K562 (cell line): Measurements from ENCODE around the gene LY6G5B. TPM values are rescaled to one million over a fixed set of nuclear protein-coding genes. Genes with fewer than 3 reads are reported as not detected.
A peak's percentile ranks its signal among the peaks of the same experiment; 100 is the strongest.

Source experiments
- ATAC-seq: fragments of 200-7000 bp; cut with Tn5 transposase; 3 replicates; pipeline ENCODE4 v1.9.1; 2020; ENCODE audit warnings: moderate library complexity
- BruUV-seq: library from RNA; stranded (reverse); fragments of 400-500 nt; replicated peaks from 2 replicates; lab custom pipeline; 2021; lab: Mats Ljungman, UMichigan
- CTCF ChIA-PET: fragments of 300-600 bp; formaldehyde crosslinking; extraction: SDS; loops from one replicate; lab custom pipeline; 2021; ENCODE audit warnings: low intra/inter-chr PET ratio; lab: Yijun Ruan, JAX
- POLR2A ChIA-PET: fragments of 300-600, 350-650 bp; sonication (Branson Sonifier 250); formaldehyde crosslinking; extraction: SDS; loops from one replicate; lab custom pipeline; 2021; ENCODE audit warnings: antibody characterized with exemption, inconsistent platforms; lab: Yijun Ruan, JAX
- DNase-seq, 4 experiments: peaks; one replicate each; pipeline versions ENCODE4 v3.0.0 to v3.0.0-alpha.2; 2011 to 2018; ENCODE audit warnings: low spot score in 3 of 4, mixed read lengths in 3 of 4; ENCODE audit errors: extremely low read depth in 1 of 4
- FAIRE-seq: peaks from 2 replicates; lab custom pipeline; 2011; peaks lifted over from hg19 to GRCh38; lab: Jason Lieb, UNC
- H2AFZ ChIP-seq: 2 replicates; pipeline ENCODE4 v1.6.0; 2011; ENCODE audit warnings: low read depth, low read length, control low read depth, inconsistent platforms
- H3K27ac ChIP-seq: fragments of 200-600 bp; 3 replicates; pipeline ENCODE4 v1.8.0; 2011; ENCODE audit warnings: low read depth, mild to moderate bottlenecking, control low read depth, inconsistent platforms, low read length, moderate library complexity, mixed read lengths; ENCODE audit errors: extremely low read depth
- H3K27me3 ChIP-seq, 2 experiments: fragments of 300-600 bp in 1 of 2; 2 replicates in 1 of 2; 3 replicates in 1 of 2; pipeline versions ENCODE4 v1.6.0 to v1.8.0; 2011; ENCODE audit warnings: inconsistent platforms in 2 of 2, low read length in 2 of 2, mild to moderate bottlenecking in 1 of 2, mixed read lengths in 1 of 2, moderate library complexity in 1 of 2; ENCODE audit not compliant: control insufficient read depth in 2 of 2, insufficient read depth in 2 of 2
- H3K36me3 ChIP-seq: fragments of 300-600 bp; 3 replicates; pipeline ENCODE4 v1.8.0; 2011; ENCODE audit warnings: mild to moderate bottlenecking, low read length, inconsistent platforms; ENCODE audit not compliant: control insufficient read depth, insufficient read depth
- H3K4me1 ChIP-seq, 2 experiments: fragments of 200-600 bp in 1 of 2; replicated peaks in 1 of 2; 2 replicates in 1 of 2; 3 replicates in 1 of 2; pipeline versions ENCODE4 v1.5.1 to v1.8.0; 2011; ENCODE audit warnings: inconsistent platforms in 2 of 2, low read length in 2 of 2, mild to moderate bottlenecking in 1 of 2, mixed read lengths in 1 of 2, moderate library complexity in 1 of 2; ENCODE audit not compliant: control insufficient read depth in 2 of 2, insufficient read depth in 2 of 2
- H3K4me2 ChIP-seq: 2 replicates; pipeline ENCODE4 v1.6.1; 2011; ENCODE audit warnings: low read length, control low read depth, inconsistent platforms, mixed read lengths; ENCODE audit not compliant: insufficient read depth
- H3K4me3 ChIP-seq: fragments of 200-600 bp; sonication (generic), shearing (Covaris generic); 2 replicates; pipeline ENCODE4 v1.5.1; 2016; ENCODE audit warnings: control low read depth, inconsistent platforms
- H3K79me2 ChIP-seq: fragments of 200-600 bp; 3 replicates; pipeline ENCODE4 v1.8.0; 2011; ENCODE audit warnings: low read length, inconsistent platforms; ENCODE audit not compliant: control insufficient read depth, insufficient read depth
- H3K9ac ChIP-seq, 2 experiments: 2 replicates each; pipeline versions ENCODE4 v1.6.0 to v1.6.1; 2011; ENCODE audit warnings: low read depth in 2 of 2, low read length in 2 of 2, control low read depth in 1 of 2, inconsistent platforms in 1 of 2, mild to moderate bottlenecking in 1 of 2, mixed read lengths in 1 of 2; ENCODE audit not compliant: insufficient read depth in 1 of 2
- H3K9me1 ChIP-seq: one replicate; pipeline ENCODE4 v1.6.0; 2011; ENCODE audit warnings: inconsistent platforms, mild to moderate bottlenecking, low read length, moderate library complexity; ENCODE audit not compliant: control insufficient read depth, insufficient read depth
- H3K9me3 ChIP-seq: replicated peaks from 2 replicates; pipeline ENCODE4 v1.5.1; 2011; ENCODE audit warnings: low read depth, low read length, inconsistent platforms; ENCODE audit not compliant: control insufficient read depth, insufficient read depth
- H4K20me1 ChIP-seq: replicated peaks from 2 replicates; pipeline ENCODE4 v1.6.1; 2011; ENCODE audit warnings: low read length, inconsistent platforms, mixed read lengths; ENCODE audit not compliant: control insufficient read depth, insufficient read depth
- DMBX1 ChIP-seq: fragments of 250-450 bp; sonication (Bioruptor Pico); IDR thresholded peaks from 2 replicates; pipeline ENCODE4 v1.8.0; 2022; ENCODE audit warnings: inconsistent platforms, mild to moderate bottlenecking, moderate library complexity, borderline replicate concordance
- FOXP1 ChIP-seq: sonication (generic); formaldehyde crosslinking; IDR thresholded peaks from 2 replicates; pipeline ENCODE4 v1.8.0; 2022; ENCODE audit warnings: mild to moderate bottlenecking, missing genetic modification reagents
- HDGF ChIP-seq: fragments of 450-650 bp; IDR thresholded peaks from 2 replicates; pipeline ENCODE4 v1.6.1; 2016
- MAFG ChIP-seq: fragments of 450-650 bp; conservative IDR thresholded peaks from 2 replicates; pipeline ENCODE4 v1.6.1; 2016; ENCODE audit warnings: missing genetic modification characterization, missing compliant biosample characterization
- RHOXF2B ChIP-seq: fragments of 250-450 bp; sonication (Bioruptor Pico); conservative IDR thresholded peaks from 2 replicates; pipeline ENCODE4 v1.5.1; 2021
- TEAD4 ChIP-seq, 2 experiments: sonication (generic) in 1 of 2; formaldehyde crosslinking in 1 of 2; IDR thresholded peaks; 2 replicates each; pipeline versions ENCODE4 v1.6.1 to v1.8.0; 2012 to 2022; ENCODE audit warnings: borderline replicate concordance in 1 of 2, inconsistent platforms in 1 of 2, low read length in 1 of 2, mild to moderate bottlenecking in 1 of 2, missing genetic modification reagents in 1 of 2
- WHSC1 ChIP-seq: IDR thresholded peaks from one replicate; pipeline ENCODE4 v1.6.1; 2012; ENCODE audit warnings: low read length, control low read depth, inconsistent platforms
- ZFX ChIP-seq: sonication (generic); formaldehyde crosslinking; IDR thresholded peaks from 2 replicates; pipeline ENCODE4 v1.8.0; 2022; ENCODE audit warnings: mild to moderate bottlenecking, missing genetic modification reagents, moderate library complexity
- ZNF668 ChIP-seq: fragments of 250-450 bp; sonication (Bioruptor Pico); IDR thresholded peaks from 2 replicates; pipeline ENCODE4 v1.8.0; 2022; ENCODE audit warnings: mild to moderate bottlenecking, inconsistent platforms
- ZNF696 ChIP-seq: fragments of 250-450 bp; sonication (Bioruptor Pico); conservative IDR thresholded peaks from 2 replicates; pipeline ENCODE4 v1.4.0; 2020; ENCODE audit warnings: mild to moderate bottlenecking, moderate library complexity
- WGBS: fragments of 100-300 bp; shearing (Covaris generic); methylation state at CpG from one replicate; pipeline ENCODE4 v1.1.6; 2016; ENCODE audit warnings: low coverage, mixed read lengths; ENCODE audit not compliant: insufficient coverage; ENCODE audit errors: missing lambda C conversion rate; 5-methylcytosine and 5-hydroxymethylcytosine counted together
- in situ Hi-C: fragments of 300-500 bp; cut with MboI; formaldehyde crosslinking; loops from 4 replicates; pipeline ENCODE4 v1.15.0; 2018; ENCODE audit warnings: inconsistent platforms, mixed read lengths
- intact Hi-C: fragments of 100-400 bp; cut with micrococcal nuclease; formaldehyde crosslinking; loops from 2 replicates; pipeline ENCODE4 v1.14.2; 2022
- polyA plus RNA-seq, 8 experiments: library from polyadenylated mRNA; depleted of rRNA in 4 of 8; stranded (reverse) in 5 of 8; unstranded in 3 of 8; fragments of >200 nt; fragmentation: Nextera tagmentation in 2 of 8; fragmentation: Illumina TruSeq in 1 of 8; extraction: Ambion mirVana in 2 of 8; extraction: Trizol in 1 of 8; gene quantifications; 2 replicates each; pipeline versions ENCODE4 v1.2.1 to v1.2.3, GENCODE V29; 2011 to 2014; ENCODE audit warnings: inconsistent platforms in 1 of 8, missing spikeins in 1 of 8
- total RNA-seq, 7 experiments: library from RNA; depleted of rRNA in 6 of 7; stranded (reverse); fragments of >200 nt in 6 of 7; fragmentation: Illumina TruSeq in 2 of 7; extraction: Trizol in 2 of 7; gene quantifications; 2 replicates each; pipeline versions ENCODE4 v1.2.1 to v1.2.3, GENCODE V29; 2011 to 2021; ENCODE audit warnings: low replicate concordance in 1 of 7
- TF ChIP-seq, protein P1 (sequence below): fragments of 250-450 bp; sonication (Bioruptor Pico); IDR thresholded peaks from 2 replicates; pipeline ENCODE4 v1.8.0; 2022; ENCODE audit warnings: inconsistent platforms
- TF ChIP-seq, protein P2 (sequence below), 2 experiments: IDR thresholded peaks in 1 of 2; conservative IDR thresholded peaks in 1 of 2; 2 replicates each; pipeline ENCODE4 v1.6.1; 2016; ENCODE audit warnings: low read depth in 2 of 2, mild to moderate bottlenecking in 1 of 2, missing compliant biosample characterization in 1 of 2, missing genetic modification characterization in 1 of 2, moderate library complexity in 1 of 2
- TF ChIP-seq, protein P3 (sequence below), 2 experiments: fragments of 200-800 bp in 1 of 2; sonication (Bioruptor generic) in 1 of 2; sonication (generic) in 1 of 2; formaldehyde crosslinking in 1 of 2; IDR thresholded peaks in 1 of 2; conservative IDR thresholded peaks in 1 of 2; 2 replicates each; pipeline versions ENCODE4 v1.5.0 to v1.6.1; 2016 to 2020; ENCODE audit warnings: missing compliant biosample characterization in 1 of 2, missing genetic modification characterization in 1 of 2, missing genetic modification reagents in 1 of 2

LY6G5B gene
- total and polyA plus RNA-seq, 9 of the 15 experiments (the other 6 are each of a cell fraction or from before 2014, with no cell fraction given): 6.0 to 27.0 (median 7.5) TPM

DNA sequence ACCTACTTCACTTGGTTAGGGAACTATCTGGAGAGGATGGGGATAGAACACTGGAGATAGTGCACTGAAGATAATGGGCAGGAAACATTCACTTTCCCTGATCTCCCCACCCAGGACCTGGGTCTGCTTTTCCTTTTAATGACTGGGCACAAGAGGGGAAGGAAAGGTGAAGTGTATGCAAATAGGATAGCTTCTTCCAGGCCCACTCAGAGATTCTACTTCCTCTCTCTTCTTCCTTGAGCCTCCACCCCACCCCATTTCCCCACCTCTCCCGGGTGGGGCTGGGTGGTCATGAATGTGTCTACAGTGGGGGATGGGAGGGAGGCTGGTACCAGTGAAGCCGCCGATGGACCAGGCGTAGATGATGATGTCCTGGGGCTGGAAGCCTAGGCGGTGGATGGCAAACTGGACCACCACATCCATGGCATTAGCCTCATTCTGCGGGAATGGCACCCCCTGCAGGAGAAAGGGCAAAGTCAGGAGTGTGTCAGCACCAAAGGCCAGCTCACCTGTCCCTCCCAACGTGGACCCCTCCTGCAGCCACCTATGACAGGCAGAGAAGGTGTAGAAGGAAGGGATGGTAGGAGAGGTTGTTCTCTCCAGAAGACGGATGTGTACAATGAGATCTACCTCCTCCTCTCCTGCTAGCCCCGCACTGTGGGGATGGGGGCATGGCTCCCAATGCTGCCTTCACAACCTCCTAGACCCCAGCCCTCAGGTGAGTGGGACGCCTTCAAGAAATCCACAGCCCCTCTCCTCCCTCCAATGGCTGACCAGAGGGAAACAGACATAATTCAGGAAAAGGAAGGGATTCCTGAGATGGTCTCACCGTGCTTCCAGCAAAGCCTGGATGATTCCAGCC lies 19.7 kb downstream of the LY6G5B start:
- in situ Hi-C loops (loop anchor here (5.0 kb wide), 1 partner anchor 78 kb away; no protein-coding TSS in a partner anchor), intact Hi-C loops (loop anchor here (1.0 to 2.0 kb wide), 3 partner anchors 14 to 141 kb away; partner anchors contain the start of gene ABHD16A)
- peak overlapping the region; percentile 88 for H3K27ac ChIP-seq
- no TSS peak for BruUV-seq
- H3K4me1 ChIP-seq: peaks cover 63 to 65% of the 10 kb centered on the region in 2 experiments
- no peaks in the 10 kb centered on the region for H4K20me1 ChIP-seq
- 60% methylated on average over 11 of the region's 11 CpGs for WGBS
- H3K27me3 ChIP-seq: no peaks in the 10 kb centered on the region
- POLR2A ChIA-PET: interaction anchor here (0.6 to 7.1 kb wide), 30 partner anchors 11 to 960 kb away, joined by 3 to 158 read pairs (median 5); partner anchors contain the start of genes ABHD16A, C6orf47, CLIC1 and DDAH2
- FAIRE-seq (peak; percentile 58), DNase-seq (peak in 2 of 4 experiments; percentile 66 to 72), ATAC-seq (peak; percentile 60)
- no peaks in the 10 kb centered on the region for H3K9me3 ChIP-seq
- CTCF ChIA-PET: interaction anchor here (1.0 to 1.5 kb wide), 3 partner anchors 13 to 79 kb away, joined by 3 read pairs; no protein-coding TSS in a partner anchor
- no peaks in the 10 kb centered on the region for H3K9me1 ChIP-seq
- no peak overlapping the region for H2AFZ ChIP-seq
- no peak overlapping the region; the same call in 1 of the 2 replicates for H3K4me3 ChIP-seq
- peak overlapping the region; percentile 82 for H3K4me2 ChIP-seq
- peak overlapping the region; percentile 68 to 86 for H3K9ac ChIP-seq
- no peaks in the 10 kb centered on the region; the same call in 2 of the 3 replicates for H3K79me2 ChIP-seq
- peaks cover 89% of the 10 kb centered on the region for H3K36me3 ChIP-seq
- TF ChIP-seq HDGF: no peak; the same call in 1 of the 2 replicates
- TF ChIP-seq MAFG (tag): no peak
- no peak for TF ChIP-seq RHOXF2B (CRISPR knock-in tag)
- no peak for TF ChIP-seq WHSC1
- TF ChIP-seq TEAD4 (IDR thresholded peaks at IDR 0.05; ENCODE audit: low read length): no peak
- 0 out of 2 replicates have a peak, but pooled peaks have one; percentile 51 for TF ChIP-seq TEAD4 (CRISPR knock-in tag; IDR thresholded peaks at IDR 0.05; ENCODE audit: borderline replicate concordance)
- no peak for TF ChIP-seq ZNF668
- TF ChIP-seq ZFX (CRISPR knock-in tag): no peak
- TF ChIP-seq, protein P1, sequence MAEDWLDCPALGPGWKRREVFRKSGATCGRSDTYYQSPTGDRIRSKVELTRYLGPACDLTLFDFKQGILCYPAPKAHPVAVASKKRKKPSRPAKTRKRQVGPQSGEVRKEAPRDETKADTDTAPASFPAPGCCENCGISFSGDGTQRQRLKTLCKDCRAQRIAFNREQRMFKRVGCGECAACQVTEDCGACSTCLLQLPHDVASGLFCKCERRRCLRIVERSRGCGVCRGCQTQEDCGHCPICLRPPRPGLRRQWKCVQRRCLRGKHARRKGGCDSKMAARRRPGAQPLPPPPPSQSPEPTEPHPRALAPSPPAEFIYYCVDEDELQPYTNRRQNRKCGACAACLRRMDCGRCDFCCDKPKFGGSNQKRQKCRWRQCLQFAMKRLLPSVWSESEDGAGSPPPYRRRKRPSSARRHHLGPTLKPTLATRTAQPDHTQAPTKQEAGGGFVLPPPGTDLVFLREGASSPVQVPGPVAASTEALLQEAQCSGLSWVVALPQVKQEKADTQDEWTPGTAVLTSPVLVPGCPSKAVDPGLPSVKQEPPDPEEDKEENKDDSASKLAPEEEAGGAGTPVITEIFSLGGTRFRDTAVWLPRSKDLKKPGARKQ (CRISPR knock-in tag): no peak
- TF ChIP-seq, protein P2, sequence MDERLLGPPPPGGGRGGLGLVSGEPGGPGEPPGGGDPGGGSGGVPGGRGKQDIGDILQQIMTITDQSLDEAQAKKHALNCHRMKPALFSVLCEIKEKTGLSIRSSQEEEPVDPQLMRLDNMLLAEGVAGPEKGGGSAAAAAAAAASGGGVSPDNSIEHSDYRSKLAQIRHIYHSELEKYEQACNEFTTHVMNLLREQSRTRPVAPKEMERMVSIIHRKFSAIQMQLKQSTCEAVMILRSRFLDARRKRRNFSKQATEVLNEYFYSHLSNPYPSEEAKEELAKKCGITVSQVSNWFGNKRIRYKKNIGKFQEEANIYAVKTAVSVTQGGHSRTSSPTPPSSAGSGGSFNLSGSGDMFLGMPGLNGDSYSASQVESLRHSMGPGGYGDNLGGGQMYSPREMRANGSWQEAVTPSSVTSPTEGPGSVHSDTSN (CRISPR knock-in tag; IDR thresholded peaks at IDR 0.05; ENCODE audit: low read depth): no peak
- TF ChIP-seq, protein P2 (tag; conservative IDR thresholded peaks at IDR 0.05; ENCODE audit: low read depth): no peak
- TF ChIP-seq ZNF696: no peak
- no peak for TF ChIP-seq DMBX1 (CRISPR knock-in tag)
- TF ChIP-seq, protein P3, sequence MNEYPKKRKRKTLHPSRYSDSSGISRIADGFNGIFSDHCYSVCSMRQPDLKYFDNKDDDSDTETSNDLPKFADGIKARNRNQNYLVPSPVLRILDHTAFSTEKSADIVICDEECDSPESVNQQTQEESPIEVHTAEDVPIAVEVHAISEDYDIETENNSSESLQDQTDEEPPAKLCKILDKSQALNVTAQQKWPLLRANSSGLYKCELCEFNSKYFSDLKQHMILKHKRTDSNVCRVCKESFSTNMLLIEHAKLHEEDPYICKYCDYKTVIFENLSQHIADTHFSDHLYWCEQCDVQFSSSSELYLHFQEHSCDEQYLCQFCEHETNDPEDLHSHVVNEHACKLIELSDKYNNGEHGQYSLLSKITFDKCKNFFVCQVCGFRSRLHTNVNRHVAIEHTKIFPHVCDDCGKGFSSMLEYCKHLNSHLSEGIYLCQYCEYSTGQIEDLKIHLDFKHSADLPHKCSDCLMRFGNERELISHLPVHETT (CRISPR knock-in tag; conservative IDR thresholded peaks at IDR 0.05 in 1 of 2, IDR thresholded peaks at IDR 0.05 in 1 of 2): 0 out of 4 replicates have a peak, but pooled peaks of 1 of the 2 experiments have one; percentile 15
- no peak; the same call in 1 of the 2 replicates for TF ChIP-seq FOXP1 (CRISPR knock-in tag)
